Endothelial cell of umbilical vein (primary cell): ENCODE results near the gene TMEM26. TPM values are rescaled to one million over a fixed set of nuclear protein-coding genes. Genes with fewer than 3 reads are reported as not detected.

Source experiments
- BruUV-seq: library from RNA; stranded (reverse); fragments of 400-500 nt; replicated peaks from 2 replicates; lab custom pipeline; 2021; lab: Mats Ljungman, UMichigan
- CTCF ChIA-PET: fragments of 300-600, 350-600 bp; sonication (Branson Sonifier 250); formaldehyde crosslinking; loops from one replicate; lab custom pipeline; 2021; ENCODE audit warnings: antibody characterized with exemption, inconsistent platforms; lab: Charles Lee
- POLR2A ChIA-PET: fragments of 300-600, 350-600 bp; sonication (Branson Sonifier 250); formaldehyde crosslinking; loops from one replicate; lab custom pipeline; 2021; ENCODE audit warnings: antibody characterized with exemption, inconsistent platforms; lab: Charles Lee
- DNase-seq: peaks from one replicate; pipeline ENCODE4 v3.0.0-alpha.2; 2011; ENCODE audit warnings: low read depth, low spot score
- FAIRE-seq: peaks from 2 replicates; lab custom pipeline; 2011; peaks lifted over from hg19 to GRCh38; lab: Jason Lieb, UNC
- H2AFZ ChIP-seq: 2 replicates; pipeline ENCODE4 v1.6.0; 2012; ENCODE audit warnings: low read depth, low read length, control low read depth, inconsistent platforms
- H3K27ac ChIP-seq: 2 replicates; pipeline ENCODE4 v1.5.1; 2011; ENCODE audit warnings: low read depth, mild to moderate bottlenecking, control low read depth, low read length, moderate library complexity; ENCODE audit not compliant: insufficient read depth
- H3K27me3 ChIP-seq, 2 experiments: 2 replicates each; pipeline versions ENCODE4 v1.6.0 to v1.6.1; 2011; ENCODE audit warnings: low read length in 2 of 2, mixed read lengths in 1 of 2; ENCODE audit not compliant: control insufficient read depth in 2 of 2, insufficient read depth in 2 of 2
- H3K36me3 ChIP-seq, 2 experiments: 2 replicates in 1 of 2; 3 replicates in 1 of 2; pipeline ENCODE4 v1.5.1; 2011; ENCODE audit warnings: low read length in 2 of 2, mild to moderate bottlenecking in 1 of 2, moderate library complexity in 1 of 2; ENCODE audit not compliant: control insufficient read depth in 2 of 2, insufficient read depth in 2 of 2; ENCODE audit errors: extremely low read depth in 1 of 2
- H3K4me1 ChIP-seq: 3 replicates; pipeline ENCODE4 v1.5.1; 2011; ENCODE audit warnings: mild to moderate bottlenecking, low read length; ENCODE audit not compliant: control insufficient read depth, insufficient read depth; ENCODE audit errors: extremely low read depth
- H3K4me2 ChIP-seq: 2 replicates; pipeline ENCODE4 v1.6.1; 2011; ENCODE audit warnings: low read length, control low read depth, mixed read lengths; ENCODE audit not compliant: insufficient read depth
- H3K4me3 ChIP-seq, 3 experiments: fragments of 200-600 bp in 1 of 3; sonication (generic), shearing (Covaris generic) in 1 of 3; replicated peaks in 1 of 3; 2 replicates each; pipeline ENCODE4 v1.5.1; 2011 to 2016; ENCODE audit warnings: control low read depth in 3 of 3, low read length in 3 of 3, mild to moderate bottlenecking in 2 of 3, inconsistent platforms in 1 of 3, low read depth in 1 of 3, moderate library complexity in 1 of 3; ENCODE audit not compliant: insufficient read depth in 1 of 3
- H3K79me2 ChIP-seq: 2 replicates; pipeline ENCODE4 v1.6.0; 2012; ENCODE audit warnings: low read length, inconsistent platforms; ENCODE audit not compliant: control insufficient read depth, insufficient read depth
- H3K9ac ChIP-seq: replicated peaks from 2 replicates; pipeline ENCODE3; 2011; ENCODE audit warnings: low read length, control low read depth; ENCODE audit not compliant: insufficient read depth; ENCODE audit errors: extremely low read depth
- H3K9me1 ChIP-seq: replicated peaks from 3 replicates; pipeline ENCODE4 v1.6.0; 2011; ENCODE audit warnings: mild to moderate bottlenecking, low read length; ENCODE audit not compliant: control insufficient read depth, insufficient read depth; ENCODE audit errors: extremely low read depth
- H3K9me3 ChIP-seq: replicated peaks from 2 replicates; pipeline ENCODE4 v1.5.1; 2012; ENCODE audit warnings: low read length, inconsistent platforms; ENCODE audit not compliant: control insufficient read depth, insufficient read depth
- H4K20me1 ChIP-seq: replicated peaks from 2 replicates; pipeline ENCODE3; 2011; ENCODE audit warnings: mild to moderate bottlenecking, low read length; ENCODE audit not compliant: control insufficient read depth, insufficient read depth; ENCODE audit errors: extremely low read depth
- EZH2 ChIP-seq: IDR thresholded peaks from 2 replicates; pipeline ENCODE4 v1.6.1; 2012; ENCODE audit warnings: borderline replicate concordance, low read depth, mild to moderate bottlenecking, moderate library complexity, low read length, inconsistent platforms; ENCODE audit not compliant: severe bottlenecking
- FOS ChIP-seq: IDR thresholded peaks from 2 replicates; pipeline ENCODE4 v1.6.1; 2011; ENCODE audit warnings: mild to moderate bottlenecking, low read length, moderate library complexity, borderline replicate concordance; ENCODE audit not compliant: insufficient read depth
- GATA2 ChIP-seq: IDR thresholded peaks from 2 replicates; pipeline ENCODE4 v1.7.0; 2011; ENCODE audit warnings: low read depth, mild to moderate bottlenecking, moderate library complexity, mixed read lengths, low read length; ENCODE audit not compliant: insufficient read length, insufficient read depth
- MYC ChIP-seq: IDR thresholded peaks from one replicate; pipeline ENCODE4 v1.6.1; 2011; ENCODE audit warnings: mild to moderate bottlenecking, low read depth, low read length
- POLR2A ChIP-seq: IDR thresholded peaks from 2 replicates; pipeline ENCODE4 v1.6.1; 2012; ENCODE audit warnings: low read depth, mild to moderate bottlenecking, control low read depth, low read length
- POLR2AphosphoS5 ChIP-seq: IDR thresholded peaks from 2 replicates; pipeline ENCODE4 v1.6.1; 2012; ENCODE audit warnings: low read depth, mild to moderate bottlenecking, control low read depth, low read length, moderate library complexity; ENCODE audit not compliant: insufficient read depth
- dilution Hi-C: fragments of 300-500 bp; cut with MboI; formaldehyde crosslinking; loops from one replicate; pipeline ENCODE4 v1.15.0; 2019; ENCODE audit warnings: low sequenced_read_pairs; ENCODE audit not compliant: extremely low pct_ligation_motif_present
- intact Hi-C: fragments of 100-400 bp; cut with micrococcal nuclease; formaldehyde crosslinking; loops from one replicate; pipeline ENCODE4 v1.10.0; 2022
- polyA plus RNA-seq, 4 experiments: library from polyadenylated mRNA; depleted of rRNA in 3 of 4; stranded (reverse) in 3 of 4; unstranded in 1 of 4; fragments of >200 nt; gene quantifications; 2 replicates each; pipeline versions ENCODE4 v1.2.1 to v1.2.3, GENCODE V29; 2011 to 2012; ENCODE audit warnings: missing spikeins in 1 of 4
- total RNA-seq: library from RNA; stranded (reverse); gene quantifications from 2 replicates; pipeline ENCODE4 v1.2.3, GENCODE V29; 2021
- TF ChIP-seq, protein P1 (sequence below), 2 donors: IDR thresholded peaks; 1 replicate in 1 of 2; 2 replicates in 1 of 2; pipeline ENCODE4 v1.5.1; 2011; ENCODE audit warnings: low read length in 2 of 2, mild to moderate bottlenecking in 2 of 2, moderate library complexity in 2 of 2, control low read depth in 1 of 2, inconsistent platforms in 1 of 2, low read depth in 1 of 2; ENCODE audit not compliant: insufficient read depth in 1 of 2; ENCODE audit errors: extremely low read depth in 1 of 2
- TF ChIP-seq, protein P2 (sequence below): IDR thresholded peaks from 2 replicates; pipeline ENCODE4 v1.6.1; 2011; ENCODE audit not compliant: insufficient read depth, insufficient read length

TMEM26 gene
- total and polyA plus RNA-seq, 2 donors (not counting 3 experiments of a cell fraction or from before 2014, with no cell fraction given) = 0.07 to 0.27 TPM

GRCh38 chr10:61481597-61481996 is 28.4 kb upstream of the TMEM26 start:
- Histone ChIP-seq H3K27me3 (no peaks in the 10 kb centered on the region), H3K9me3 (no peaks in the 10 kb centered on the region), H4K20me1 (no peaks in the 10 kb centered on the region), H3K9ac (no peak overlapping the region), H3K27ac (no peak overlapping the region), H3K4me1 (peaks cover 11% of the 10 kb centered on the region), H2AFZ (no peak overlapping the region), H3K4me2 (no peak overlapping the region), H3K79me2 (no peaks in the 10 kb centered on the region), H3K36me3 (no peaks in the 10 kb centered on the region), H3K4me3 (no peak overlapping the region), H3K9me1 (no peaks in the 10 kb centered on the region)
- ChIA-PET CTCF (interaction anchor here (0.7 to 1.4 kb wide), 3 partner anchors 15 to 251 kb away, joined by 3 read pairs; no protein-coding TSS in a partner anchor), POLR2A (no interaction called here)
- TF ChIP-seq GATA2 = no peak
- no peak for TF ChIP-seq POLR2AphosphoS5
- TF ChIP-seq, protein P1, sequence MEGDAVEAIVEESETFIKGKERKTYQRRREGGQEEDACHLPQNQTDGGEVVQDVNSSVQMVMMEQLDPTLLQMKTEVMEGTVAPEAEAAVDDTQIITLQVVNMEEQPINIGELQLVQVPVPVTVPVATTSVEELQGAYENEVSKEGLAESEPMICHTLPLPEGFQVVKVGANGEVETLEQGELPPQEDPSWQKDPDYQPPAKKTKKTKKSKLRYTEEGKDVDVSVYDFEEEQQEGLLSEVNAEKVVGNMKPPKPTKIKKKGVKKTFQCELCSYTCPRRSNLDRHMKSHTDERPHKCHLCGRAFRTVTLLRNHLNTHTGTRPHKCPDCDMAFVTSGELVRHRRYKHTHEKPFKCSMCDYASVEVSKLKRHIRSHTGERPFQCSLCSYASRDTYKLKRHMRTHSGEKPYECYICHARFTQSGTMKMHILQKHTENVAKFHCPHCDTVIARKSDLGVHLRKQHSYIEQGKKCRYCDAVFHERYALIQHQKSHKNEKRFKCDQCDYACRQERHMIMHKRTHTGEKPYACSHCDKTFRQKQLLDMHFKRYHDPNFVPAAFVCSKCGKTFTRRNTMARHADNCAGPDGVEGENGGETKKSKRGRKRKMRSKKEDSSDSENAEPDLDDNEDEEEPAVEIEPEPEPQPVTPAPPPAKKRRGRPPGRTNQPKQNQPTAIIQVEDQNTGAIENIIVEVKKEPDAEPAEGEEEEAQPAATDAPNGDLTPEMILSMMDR (IDR thresholded peaks at IDR 0.05; ENCODE audit: extremely low read depth in 1 of 2, insufficient read depth in 1 of 2, low read depth in 1 of 2, low read length in 2 of 2) = no peak
- TF ChIP-seq, protein P2, sequence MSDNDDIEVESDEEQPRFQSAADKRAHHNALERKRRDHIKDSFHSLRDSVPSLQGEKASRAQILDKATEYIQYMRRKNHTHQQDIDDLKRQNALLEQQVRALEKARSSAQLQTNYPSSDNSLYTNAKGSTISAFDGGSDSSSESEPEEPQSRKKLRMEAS = no peak
- TF ChIP-seq POLR2A = no peak
- TF ChIP-seq FOS = no peak
- no peak for TF ChIP-seq EZH2
- TF ChIP-seq MYC = no peak
- intact Hi-C loops = no loop called here
- DNase-seq (no peak), FAIRE-seq (no peak)
- no TSS peak for BruUV-seq
- dilution Hi-C loops = no loop called here
